Brain microvascular endothelial cell (primary cell): Measurements from ENCODE around the gene SAMD13.

Experiments
- DNase-seq: peaks from one replicate; pipeline ENCODE4 v3.0.0-alpha.2; 2020
- H3K27ac ChIP-seq: fragments of 250-450 bp; sonication (Bioruptor Pico); 2 replicates; pipeline ENCODE4 v1.5.1; 2020; ENCODE audit warnings: mild to moderate bottlenecking, moderate library complexity
- H3K27me3 ChIP-seq: fragments of 250-450 bp; sonication (Bioruptor Pico); replicated peaks from 2 replicates; pipeline ENCODE4 v1.5.1; 2020; ENCODE audit warnings: mild to moderate bottlenecking
- H3K36me3 ChIP-seq: fragments of 250-450 bp; sonication (Bioruptor Pico); replicated peaks from 2 replicates; pipeline ENCODE4 v1.5.1; 2020; ENCODE audit warnings: mild to moderate bottlenecking
- H3K4me3 ChIP-seq: 2 replicates; pipeline ENCODE4 v1.5.1; 2011; ENCODE audit warnings: low read depth, mild to moderate bottlenecking, control low read depth, low read length, moderate library complexity
- CTCF ChIP-seq: IDR thresholded peaks from 2 replicates; pipeline ENCODE4 v1.5.1; 2011; ENCODE audit warnings: low read depth, mild to moderate bottlenecking, moderate library complexity, low read length, control low read depth, inconsistent platforms; ENCODE audit errors: missing control alignments
- in situ Hi-C: cut with HindIII; loops from 2 replicates; pipeline ENCODE4 v1.10.0; 2017; ENCODE audit warnings: low sequenced_read_pairs, low pct_ligation_motif_present

The SAMD13 gene

GRCh38 chr1:84377480-84378095 lies 76.1 kb downstream of the SAMD13 start:
- TF ChIP-seq CTCF: no peak
- in situ Hi-C loops: no loop called here

GRCh38 chr1:84379138-84379916 lies 77.8 kb downstream of the SAMD13 start:
- peak; percentile 61 for DNase-seq
- TF ChIP-seq CTCF: no peak
- H3K4me3 ChIP-seq: no peak overlapping the region
- H3K36me3 ChIP-seq: no peaks in the 10 kb centered on the region
- in situ Hi-C loops: no loop called here
- H3K27ac ChIP-seq: peak overlapping the region; percentile 32
- no peaks in the 10 kb centered on the region for H3K27me3 ChIP-seq

More at GRCh38 chr1:84377480-84378095, 76.1 kb downstream of the SAMD13 start:
- DNase-seq: peak; percentile 81
- Histone ChIP-seq H3K36me3 (no peaks in the 10 kb centered on the region), H3K27me3 (no peaks in the 10 kb centered on the region), H3K4me3 (no peak overlapping the region), H3K27ac (no peak overlapping the region)

- no peak overlapping the region for H3K4me3 ChIP-seq
- H3K36me3 ChIP-seq: no peaks in the 10 kb centered on the region
- in situ Hi-C loops: no loop called here
- no peak overlapping the region for H3K27ac ChIP-seq
- DNase-seq: no peak
- TF ChIP-seq CTCF: no peak
- H3K27me3 ChIP-seq: no peaks in the 10 kb centered on the region
These were observed 78.3 kb downstream of the SAMD13 start for GRCh38 chr1:84379917-84380180.

GRCh38 chr1:84382127-84382526 lies 80.6 kb downstream of the SAMD13 start:
- H3K36me3 ChIP-seq: no peaks in the 10 kb centered on the region
- peak; percentile 36 for DNase-seq
- H3K4me3 ChIP-seq: no peak overlapping the region
- H3K27me3 ChIP-seq: no peaks in the 10 kb centered on the region
- no peak overlapping the region for H3K27ac ChIP-seq
- in situ Hi-C loops: no loop called here
- TF ChIP-seq CTCF: no peak

DNA sequence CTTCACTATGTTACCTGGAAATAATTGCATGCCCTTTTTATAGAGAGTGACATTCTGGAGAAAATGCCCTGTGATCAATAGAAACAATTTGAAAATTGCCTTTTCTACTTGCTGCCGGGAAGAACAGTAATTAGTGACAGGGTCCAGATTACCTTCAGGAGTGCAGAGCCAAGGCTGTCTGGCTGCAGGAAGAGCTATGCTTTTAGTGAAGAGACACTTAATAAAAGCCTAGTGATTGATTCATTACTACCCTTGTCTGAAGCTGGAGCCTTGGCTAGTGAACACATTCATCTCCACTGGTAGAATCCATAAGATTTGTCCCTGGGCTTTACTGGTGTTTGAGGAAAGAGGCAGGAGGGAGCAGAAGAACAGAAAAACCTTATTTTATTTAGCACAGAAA lies 83.8 kb downstream of the SAMD13 start:
- Histone ChIP-seq H3K27me3 (no peaks in the 10 kb centered on the region), H3K27ac (no peak overlapping the region), H3K4me3 (no peak overlapping the region), H3K36me3 (no peaks in the 10 kb centered on the region)
- TF ChIP-seq CTCF: no peak
- no peak for DNase-seq
- in situ Hi-C loops: no loop called here
